ENCODE data around the gene ST6GAL1. TPM values are rescaled to one million over a fixed set of nuclear protein-coding genes. Genes with fewer than 3 reads are reported as not detected.
"Not testable (repeated sequence)": the region's sequence is repeated elsewhere in the genome, so short reads cannot be mapped to it uniquely, and the experiment has no call there.

ST6GAL1 gene, protein sequence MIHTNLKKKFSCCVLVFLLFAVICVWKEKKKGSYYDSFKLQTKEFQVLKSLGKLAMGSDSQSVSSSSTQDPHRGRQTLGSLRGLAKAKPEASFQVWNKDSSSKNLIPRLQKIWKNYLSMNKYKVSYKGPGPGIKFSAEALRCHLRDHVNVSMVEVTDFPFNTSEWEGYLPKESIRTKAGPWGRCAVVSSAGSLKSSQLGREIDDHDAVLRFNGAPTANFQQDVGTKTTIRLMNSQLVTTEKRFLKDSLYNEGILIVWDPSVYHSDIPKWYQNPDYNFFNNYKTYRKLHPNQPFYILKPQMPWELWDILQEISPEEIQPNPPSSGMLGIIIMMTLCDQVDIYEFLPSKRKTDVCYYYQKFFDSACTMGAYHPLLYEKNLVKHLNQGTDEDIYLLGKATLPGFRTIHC
- total RNA-seq (2014; rRNA removed; shearing (Covaris generic)) = 3.6 and 11.8 TPM in 2 replicates

DNA sequence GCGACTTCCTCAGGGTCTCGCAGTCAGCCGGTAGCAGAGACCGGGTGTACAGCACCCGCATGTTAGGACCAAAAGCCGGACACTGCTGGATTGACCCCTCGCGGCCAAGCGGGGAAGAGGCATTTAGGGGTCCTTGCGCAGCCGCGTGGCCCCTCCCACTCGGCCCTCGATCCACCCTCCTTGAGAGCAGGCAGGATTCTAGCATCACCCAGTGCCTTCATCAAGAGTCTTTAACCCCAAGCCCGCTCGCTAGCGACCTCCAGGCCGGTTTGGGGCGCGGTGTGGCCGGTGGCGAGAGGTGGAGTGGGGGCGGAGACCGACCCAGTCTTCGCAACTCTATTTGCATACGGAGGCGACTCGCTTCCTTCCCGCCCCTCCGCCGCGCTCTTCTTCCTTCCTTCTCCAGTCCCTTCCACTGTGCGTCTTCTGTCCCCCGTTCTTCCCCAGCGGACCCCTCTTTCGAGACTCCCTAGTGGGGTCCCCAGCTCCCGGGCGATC, at the start of gene ST6GAL1:
Gene ST6GAL1 (plus strand): TSS at position 384 of the 498 bp plus-strand sequence. CDS start 112,178 bp downstream, outside the sequence.
- in situ Hi-C loops (cut with HindIII; ENCODE audit: low sequenced_read_pairs) = no loop called here
- peak; percentile 13 for DNase-seq (ENCODE audit: low spot score)

DNA sequence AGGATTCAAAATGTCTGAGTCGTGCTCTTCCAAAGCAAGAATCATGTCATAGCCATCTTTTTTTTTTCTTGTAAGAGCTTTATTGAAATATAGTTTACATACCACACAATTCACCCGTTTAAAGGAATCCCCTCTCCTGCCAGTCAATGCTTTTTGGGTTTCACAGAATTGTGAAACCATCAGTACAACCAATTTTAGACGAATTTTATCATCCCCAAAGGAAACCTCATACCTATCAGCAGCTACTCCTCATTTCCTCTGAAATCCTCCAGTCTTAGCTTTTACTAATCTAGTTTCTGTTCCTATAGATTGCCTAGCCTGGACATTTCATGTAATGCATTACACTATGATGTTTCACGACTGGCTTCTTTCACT, 48.2 kb upstream of the ST6GAL1 start:
- in situ Hi-C loops (cut with HindIII; ENCODE audit: low sequenced_read_pairs) = no loop called here
- DNase-seq (ENCODE audit: low spot score) = no peak

DNA sequence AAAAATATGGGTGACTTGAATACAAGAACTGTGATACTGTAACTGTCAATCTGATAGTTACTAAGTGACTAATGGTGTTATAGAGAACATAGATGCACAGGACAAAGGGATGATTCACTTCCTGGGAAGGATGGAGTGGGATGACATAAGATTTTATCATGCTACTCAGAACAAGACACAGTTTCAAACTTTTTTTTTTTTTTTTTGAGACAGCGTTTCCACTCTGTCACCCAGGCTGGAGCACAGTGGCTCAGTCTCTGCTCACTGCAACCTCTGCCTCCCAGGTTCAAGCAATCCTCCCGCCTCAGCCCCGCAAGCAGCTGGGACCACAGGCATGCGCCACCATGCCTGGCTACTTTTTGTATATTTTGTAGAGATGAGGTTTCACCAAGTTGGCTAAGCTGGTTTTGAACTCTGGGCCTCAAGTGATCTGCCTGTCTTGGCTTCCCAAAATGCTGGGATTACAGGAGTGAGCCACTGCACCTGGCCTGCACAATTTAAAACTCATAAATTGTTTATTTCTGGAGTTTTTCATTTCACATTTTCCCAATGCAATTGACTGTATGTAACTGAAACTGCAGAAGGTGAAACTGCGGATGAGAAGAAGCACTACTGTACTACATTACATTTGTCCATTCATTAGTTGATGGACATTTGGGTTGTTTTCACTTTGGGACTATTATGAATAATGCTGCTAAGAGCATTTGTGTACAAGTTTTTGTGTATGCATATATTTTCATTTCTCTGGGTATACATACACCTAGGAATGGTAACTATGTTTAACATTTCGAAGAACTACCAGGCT, 47.2 kb upstream of the ST6GAL1 start:
- no peak for DNase-seq (ENCODE audit: low spot score)
- in situ Hi-C loops (cut with HindIII; ENCODE audit: low sequenced_read_pairs) = no loop called here

GRCh38 chr3:186883686-186884058, 46.7 kb upstream of the ST6GAL1 start:
- in situ Hi-C loops (cut with HindIII; ENCODE audit: low sequenced_read_pairs) = no loop called here
- DNase-seq (ENCODE audit: low spot score) = no peak

DNA sequence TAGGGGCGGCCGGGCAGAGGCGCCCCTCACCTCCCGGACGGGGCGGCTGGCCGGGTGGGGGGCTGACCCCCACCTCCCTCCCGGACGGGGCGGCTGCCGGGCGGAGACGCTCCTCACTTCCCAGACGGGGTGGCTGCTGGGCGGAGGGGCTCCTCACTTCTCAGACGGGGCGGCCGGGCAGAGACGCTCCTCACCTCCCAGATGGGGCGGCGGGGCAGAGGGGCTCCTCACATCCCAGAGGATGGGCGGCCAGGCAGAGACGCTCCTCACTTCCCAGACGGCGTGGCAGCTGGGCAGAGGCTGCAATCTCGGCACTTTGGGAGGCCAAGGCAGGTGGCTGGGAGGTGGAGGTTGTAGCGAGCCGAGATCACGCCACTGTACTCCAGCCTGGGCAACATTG, 45.5 kb upstream of the ST6GAL1 start:
- DNase-seq (ENCODE audit: low spot score); in situ Hi-C loops (cut with HindIII; ENCODE audit: low sequenced_read_pairs): not testable (repeated sequence)

DNA sequence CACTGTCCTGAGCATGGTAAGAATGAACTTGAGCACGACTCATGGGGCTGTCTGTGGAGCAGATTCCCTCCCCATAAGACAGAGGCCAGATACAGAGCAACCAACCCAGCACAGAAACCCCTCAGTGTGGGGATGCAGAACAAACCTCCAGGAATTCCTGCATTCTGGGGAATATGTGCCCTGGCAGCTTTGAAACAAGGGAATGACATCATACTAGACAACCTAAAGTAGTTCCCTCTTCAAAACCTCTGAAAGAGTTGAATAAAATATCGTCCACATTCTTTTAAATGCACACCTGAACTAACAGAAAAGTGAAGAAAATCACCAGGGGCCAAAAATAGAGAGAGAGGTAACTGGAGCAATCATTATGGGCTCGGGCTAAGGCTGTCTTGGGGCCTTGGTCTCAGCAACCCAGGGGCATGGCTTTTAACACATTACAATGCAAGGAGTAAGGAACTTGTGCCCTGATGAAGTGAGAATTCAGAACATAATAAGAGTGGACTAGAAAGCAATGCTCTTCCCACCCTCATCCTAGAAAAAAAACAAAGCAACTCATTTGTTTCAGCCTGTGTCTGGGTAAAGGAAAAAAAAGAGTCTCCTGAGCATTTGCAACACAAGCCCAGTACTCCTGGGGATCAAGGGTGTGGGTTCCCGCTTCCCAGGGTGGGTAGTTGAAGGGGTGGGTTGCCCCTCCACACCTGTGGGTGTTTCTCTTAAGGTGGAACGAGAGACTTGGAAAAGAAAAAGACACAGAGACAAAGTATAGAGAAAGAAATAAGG, 43.9 kb upstream of the ST6GAL1 start:
- in situ Hi-C loops (cut with HindIII; ENCODE audit: low sequenced_read_pairs) = no loop called here
- no peak for DNase-seq (ENCODE audit: low spot score)

DNA sequence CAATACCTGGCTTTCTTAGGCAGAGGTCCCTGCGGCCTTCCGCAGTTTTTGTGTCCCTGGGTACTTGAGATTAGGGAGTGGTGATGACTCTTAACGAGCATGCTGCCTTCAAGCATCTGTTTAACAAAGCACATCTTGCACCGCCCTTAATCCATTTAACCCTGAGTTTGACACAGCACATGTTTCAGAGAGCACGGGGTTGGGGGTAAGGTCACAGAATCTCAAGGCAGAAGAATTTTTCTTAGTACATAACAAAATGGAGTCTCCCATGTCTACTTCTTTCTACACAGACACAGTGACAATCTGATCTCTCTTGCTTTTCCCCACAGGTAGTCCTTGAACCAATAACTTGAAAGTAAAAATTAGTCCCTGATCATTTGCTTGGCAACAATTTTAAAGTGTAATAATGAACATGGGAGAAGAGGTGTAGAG, 42.8 kb upstream of the ST6GAL1 start:
- in situ Hi-C loops (cut with HindIII; ENCODE audit: low sequenced_read_pairs); DNase-seq (ENCODE audit: low spot score): not testable (repeated sequence)

DNA sequence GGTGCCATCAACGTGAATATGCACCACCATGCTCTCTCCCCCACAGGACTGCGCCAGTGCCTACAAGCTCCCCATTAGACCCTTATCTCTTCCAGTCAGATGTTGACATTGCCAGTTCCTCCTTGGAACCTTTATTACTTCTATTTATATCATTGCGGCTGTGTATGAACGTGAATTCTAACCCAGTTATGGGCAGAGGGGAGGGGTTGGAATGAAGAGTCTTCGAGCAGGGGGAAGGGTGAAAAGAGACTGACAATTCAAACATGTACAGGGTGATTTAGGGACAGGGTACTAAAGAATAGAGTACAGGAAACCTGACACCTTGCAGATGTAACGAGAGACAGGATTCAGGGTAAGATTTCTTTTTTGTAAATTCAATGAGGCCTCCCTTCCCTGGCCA, 41.8 kb upstream of the ST6GAL1 start:
- in situ Hi-C loops (cut with HindIII; ENCODE audit: low sequenced_read_pairs) = no loop called here
- DNase-seq (ENCODE audit: low spot score) = no peak

GRCh38 chr3:186889698-186890097, 40.6 kb upstream of the ST6GAL1 start:
- in situ Hi-C loops (cut with HindIII; ENCODE audit: low sequenced_read_pairs); DNase-seq (ENCODE audit: low spot score): not testable (repeated sequence)

DNA sequence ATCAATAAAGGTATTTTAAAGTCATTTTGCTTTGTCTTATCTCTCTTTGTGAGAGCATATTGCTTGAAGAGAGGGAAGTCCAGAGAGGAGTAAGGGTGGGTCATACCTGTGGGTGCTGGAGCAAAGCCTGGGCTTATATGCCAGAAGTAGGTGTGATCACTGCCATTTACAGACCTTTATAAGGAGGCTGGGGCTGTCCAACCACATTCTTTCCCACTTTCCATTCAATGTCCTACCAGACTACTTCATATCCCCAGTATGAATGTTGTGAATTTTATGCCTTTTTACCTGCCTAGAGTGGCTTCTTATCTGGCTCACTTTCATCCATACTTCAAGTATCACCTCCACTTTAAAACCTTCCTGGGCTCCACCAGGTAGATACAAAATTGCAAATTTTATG, 39.4 kb upstream of the ST6GAL1 start:
- in situ Hi-C loops (cut with HindIII; ENCODE audit: low sequenced_read_pairs) = no loop called here
- DNase-seq (ENCODE audit: low spot score) = no peak

DNA sequence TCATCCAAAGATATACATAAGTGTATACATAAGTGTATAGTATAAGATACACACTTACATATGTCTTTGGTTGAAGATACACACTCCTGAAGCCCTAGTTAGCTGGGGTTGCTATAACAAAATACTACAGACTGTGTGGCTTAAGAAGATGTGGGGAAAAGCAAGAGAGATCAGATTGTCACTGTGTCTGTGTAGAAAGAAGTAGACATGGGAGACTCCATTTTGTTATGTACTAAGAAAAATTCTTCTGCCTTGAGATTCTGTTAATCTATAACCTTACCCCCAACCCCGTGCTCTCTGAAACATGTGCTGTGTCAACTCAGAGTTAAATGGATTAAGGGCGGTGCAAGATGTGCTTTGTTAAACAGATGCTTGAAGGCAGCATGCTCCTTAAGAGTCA, 37.3 kb upstream of the ST6GAL1 start:
- in situ Hi-C loops (cut with HindIII; ENCODE audit: low sequenced_read_pairs); DNase-seq (ENCODE audit: low spot score): not testable (repeated sequence)

DNA sequence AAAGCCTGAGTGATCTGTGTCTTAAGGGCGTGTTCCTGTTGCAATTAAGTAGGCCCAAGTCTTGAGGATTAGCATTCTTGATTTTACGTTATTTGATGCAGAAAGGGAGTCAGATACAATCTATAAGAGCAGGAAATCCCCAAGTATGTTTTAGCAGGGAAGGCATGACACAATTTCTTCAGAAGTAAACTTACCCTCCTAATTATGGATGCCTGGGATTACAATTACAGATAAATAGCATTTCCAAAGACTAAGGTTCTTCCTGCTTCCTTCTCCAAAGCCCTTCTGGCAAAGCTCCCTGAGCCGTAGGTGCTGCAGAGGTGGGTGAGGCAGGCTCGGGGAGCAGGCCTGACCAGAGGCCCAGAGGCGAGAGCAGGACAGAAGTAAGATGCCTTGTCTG, 34.9 kb upstream of the ST6GAL1 start:
- DNase-seq (ENCODE audit: low spot score) = no peak
- in situ Hi-C loops (cut with HindIII; ENCODE audit: low sequenced_read_pairs) = no loop called here

GRCh38 chr3:186896006-186896405, 34.3 kb upstream of the ST6GAL1 start:
- DNase-seq (ENCODE audit: low spot score) = no peak
- in situ Hi-C loops (cut with HindIII; ENCODE audit: low sequenced_read_pairs) = no loop called here

DNA sequence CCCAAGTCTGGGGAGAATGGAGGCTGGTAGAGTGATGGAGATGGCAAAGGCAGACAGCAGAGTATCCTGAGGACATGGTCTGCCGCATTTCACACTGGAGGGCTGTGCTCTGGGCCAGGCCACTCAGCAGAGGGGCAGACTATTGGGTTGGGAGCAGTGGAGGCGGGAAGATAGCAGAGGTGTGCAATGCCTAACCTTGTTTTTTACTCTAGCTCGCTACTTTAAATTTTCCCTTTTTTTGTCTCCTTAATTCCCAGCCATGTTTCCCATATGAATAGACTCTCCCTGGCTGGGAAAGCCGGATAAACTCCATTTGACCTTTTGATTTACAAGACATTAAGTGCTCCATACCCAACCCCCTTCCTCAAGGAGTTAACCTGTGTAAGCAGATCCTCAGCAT, 33.5 kb upstream of the ST6GAL1 start:
- in situ Hi-C loops (cut with HindIII; ENCODE audit: low sequenced_read_pairs) = no loop called here
- DNase-seq (ENCODE audit: low spot score) = no peak

GRCh38 chr3:186901135-186901734, 29.1 kb upstream of the ST6GAL1 start:
- in situ Hi-C loops (cut with HindIII; ENCODE audit: low sequenced_read_pairs) = no loop called here
- DNase-seq (ENCODE audit: low spot score) = no peak

- in situ Hi-C loops (cut with HindIII; ENCODE audit: low sequenced_read_pairs) = no loop called here
- DNase-seq (ENCODE audit: low spot score) = no peak
These were observed 28.2 kb upstream of the ST6GAL1 start for GRCh38 chr3:186902154-186902553.

DNA sequence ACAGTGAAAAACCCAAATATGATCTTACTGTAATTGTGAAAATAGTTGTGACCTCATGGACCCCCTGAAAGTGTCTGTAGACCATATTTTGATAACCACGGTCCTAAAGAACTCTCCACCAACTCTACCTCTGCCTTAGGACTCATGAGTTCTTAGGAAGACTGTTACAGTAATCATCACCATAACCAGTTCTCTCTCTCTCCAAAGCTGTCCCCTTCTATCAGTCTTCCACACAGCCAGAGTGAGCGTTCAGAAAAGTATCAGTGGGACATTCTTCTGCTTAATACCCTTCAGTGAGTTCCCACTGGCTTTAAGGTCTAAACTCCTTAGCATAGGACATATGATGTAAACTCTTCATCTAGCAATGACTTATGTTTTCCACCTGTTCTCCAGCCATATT, 27.6 kb upstream of the ST6GAL1 start:
- no peak for DNase-seq (ENCODE audit: low spot score)
- in situ Hi-C loops (cut with HindIII; ENCODE audit: low sequenced_read_pairs) = no loop called here

DNA sequence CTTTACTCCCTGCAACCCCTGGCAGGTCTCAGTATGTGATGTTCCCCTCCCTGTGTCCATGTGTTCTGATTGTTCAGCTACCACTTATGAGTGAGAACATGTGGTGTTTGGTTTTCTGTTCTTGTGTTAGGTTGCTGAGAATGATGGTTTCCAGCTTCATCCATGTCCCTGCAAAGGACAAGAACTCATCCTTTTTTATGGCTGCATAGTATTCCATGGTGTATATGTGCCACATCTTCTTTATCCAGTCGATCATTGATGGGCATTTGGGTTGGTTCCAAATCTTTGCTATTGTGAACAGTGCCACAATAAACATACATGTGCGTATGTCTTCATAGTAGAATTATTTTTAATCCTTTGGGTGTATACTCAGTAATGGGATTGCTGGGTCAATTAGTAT, 26.6 kb upstream of the ST6GAL1 start:
- in situ Hi-C loops (cut with HindIII; ENCODE audit: low sequenced_read_pairs); DNase-seq (ENCODE audit: low spot score): not testable (repeated sequence)

GRCh38 chr3:186907075-186907474, 23.3 kb upstream of the ST6GAL1 start:
- in situ Hi-C loops (cut with HindIII; ENCODE audit: low sequenced_read_pairs); DNase-seq (ENCODE audit: low spot score): not testable (repeated sequence)
